GM12878 (cell line): ENCODE results near the gene OLFML2B. TPM values are rescaled to one million over a fixed set of nuclear protein-coding genes. Genes with fewer than 3 reads are reported as not detected.
"Not testable (repeated sequence)": the region's sequence is repeated elsewhere in the genome, so short reads cannot be mapped to it uniquely, and the experiment has no call there.

Experiments used
- ATAC-seq: fragments of 200-7000 bp; cut with Tn5 transposase; 3 replicates; pipeline ENCODE4 v1.9.1; 2020; ENCODE audit warnings: mild to moderate bottlenecking, moderate library complexity
- BruUV-seq: library from RNA; stranded (reverse); fragments of 400-500 nt; replicated peaks from 2 replicates; lab custom pipeline; 2021; lab: Mats Ljungman, UMichigan
- CTCF ChIA-PET: fragments of 300-600 bp; sonication (Branson Sonifier 250); formaldehyde crosslinking; extraction: SDS; loops from one replicate; lab custom pipeline; 2021; ENCODE audit warnings: inconsistent platforms; lab: Yijun Ruan, JAX
- POLR2A ChIA-PET: fragments of 350-600 bp; formaldehyde crosslinking; extraction: SDS; loops from one replicate; lab custom pipeline; 2021; ENCODE audit warnings: inconsistent platforms; lab: Charles Lee
- RAD21 ChIA-PET: fragments of 300-600 bp; sonication (Branson Sonifier 250); formaldehyde crosslinking; loops from one replicate; lab custom pipeline; 2023; ENCODE audit warnings: antibody characterized with exemption; ENCODE audit not compliant: unreplicated experiment; lab: Charles Lee
- SMC1A ChIA-PET: fragments of 300-600 bp; sonication (Branson Sonifier 250); formaldehyde crosslinking; loops from one replicate; lab custom pipeline; 2023; ENCODE audit not compliant: unreplicated experiment, uncharacterized antibody; lab: Charles Lee
- DNase-seq: peaks from one replicate; pipeline ENCODE4 v3.0.0-alpha.2; 2011; ENCODE audit warnings: low read depth, low spot score
- FAIRE-seq: peaks from 3 replicates; lab custom pipeline; 2011; peaks lifted over from hg19 to GRCh38; lab: Jason Lieb, UNC
- H2AFZ ChIP-seq: 2 replicates; pipeline ENCODE4 v1.6.0; 2011; ENCODE audit warnings: low read depth, low read length, control low read depth; ENCODE audit not compliant: control insufficient read depth
- H3K27ac ChIP-seq: 2 replicates; pipeline ENCODE4 v1.5.1; 2011; ENCODE audit warnings: control low read depth; ENCODE audit not compliant: control insufficient read depth, insufficient read depth
- H3K27me3 ChIP-seq, 2 experiments: replicated peaks in 1 of 2; 2 replicates each; pipeline versions ENCODE4 v1.6.0 to v1.6.1; 2011; ENCODE audit warnings: low read length in 1 of 2; ENCODE audit not compliant: control insufficient read depth in 2 of 2, insufficient read depth in 2 of 2
- H3K36me3 ChIP-seq, 2 experiments: 2 replicates each; pipeline ENCODE4 v1.5.1; 2011; ENCODE audit warnings: low read length in 1 of 2; ENCODE audit not compliant: control insufficient read depth in 2 of 2, insufficient read depth in 2 of 2
- H3K4me1 ChIP-seq: 2 replicates; pipeline ENCODE4 v1.6.1; 2011; ENCODE audit warnings: mild to moderate bottlenecking, low read length, moderate library complexity, mixed read lengths; ENCODE audit not compliant: control insufficient read depth, insufficient read depth
- H3K4me2 ChIP-seq: 2 replicates; pipeline ENCODE4 v1.6.0; 2011; ENCODE audit warnings: control low read depth; ENCODE audit not compliant: control insufficient read depth, insufficient read depth
- H3K4me3 ChIP-seq: fragments of 200-600 bp; sonication (generic); 2 replicates; pipeline ENCODE4 v1.5.1; 2016
- H3K79me2 ChIP-seq: 2 replicates; pipeline ENCODE4 v1.6.0; 2011; ENCODE audit warnings: low read length; ENCODE audit not compliant: control insufficient read depth, insufficient read depth
- H3K9ac ChIP-seq: 2 replicates; pipeline ENCODE4 v1.8.0; 2011; ENCODE audit warnings: low read length, control low read depth, mixed read lengths; ENCODE audit not compliant: control insufficient read depth, insufficient read depth
- H3K9me3 ChIP-seq: replicated peaks from 3 replicates; pipeline ENCODE4 v1.5.1; 2011; ENCODE audit warnings: mild to moderate bottlenecking, low read length; ENCODE audit not compliant: control insufficient read depth, insufficient read depth
- H4K20me1 ChIP-seq: 2 replicates; pipeline ENCODE4 v1.6.0; 2011; ENCODE audit not compliant: control insufficient read depth, insufficient read depth
- ATF2 ChIP-seq: IDR thresholded peaks from 2 replicates; pipeline ENCODE4 v1.6.1; 2012; ENCODE audit warnings: low read length, inconsistent platforms
- CBX5 ChIP-seq: sonication (generic); IDR thresholded peaks from 2 replicates; pipeline ENCODE4 v1.6.1; 2016; ENCODE audit warnings: low read depth, moderate library complexity, mild to moderate bottlenecking, inconsistent platforms
- CEBPZ ChIP-seq: fragments of 150-350 bp; IDR thresholded peaks from 2 replicates; pipeline ENCODE4 v1.6.1; 2016; ENCODE audit warnings: low read depth, low read length
- EP300 ChIP-seq, 2 experiments: fragments of 150-350 bp in 1 of 2; IDR thresholded peaks; 2 replicates each; pipeline ENCODE4 v1.6.1; 2011 to 2012; ENCODE audit warnings: low read depth in 2 of 2, low read length in 2 of 2, borderline replicate concordance in 1 of 2, improper control_type of control experiment in 1 of 2, inconsistent platforms in 1 of 2; ENCODE audit not compliant: control insufficient read depth in 1 of 2
- KAT2A ChIP-seq: conservative IDR thresholded peaks from 2 replicates; pipeline ENCODE4 v1.6.1; 2011; ENCODE audit warnings: low read depth, low read length; ENCODE audit not compliant: control insufficient read depth
- MEF2B ChIP-seq: fragments of 450-650 bp; IDR thresholded peaks from 2 replicates; pipeline ENCODE4 v1.6.1; 2018; ENCODE audit warnings: mild to moderate bottlenecking, moderate library complexity; ENCODE audit not compliant: partially characterized antibody, poor library complexity, severe bottlenecking
- NRF1 ChIP-seq: conservative IDR thresholded peaks from 2 replicates; pipeline ENCODE4 v1.6.1; 2011; ENCODE audit warnings: mild to moderate bottlenecking, low read depth, low read length, improper control_type of control experiment
- PAX8 ChIP-seq: fragments of 450-650 bp; IDR thresholded peaks from 2 replicates; pipeline ENCODE4 v1.6.1; 2017; ENCODE audit warnings: mild to moderate bottlenecking, moderate library complexity
- RELA ChIP-seq: fragments of 450-650 bp; IDR thresholded peaks from 2 replicates; pipeline ENCODE4 v1.8.0; 2014; ENCODE audit warnings: borderline replicate concordance; ENCODE audit not compliant: partially characterized antibody
- RFX5 ChIP-seq: IDR thresholded peaks from 2 replicates; pipeline ENCODE4 v1.6.1; 2011; ENCODE audit warnings: low read depth, low read length, improper control_type of control experiment
- WGBS: methylation state at CpG from one replicate; pipeline ENCODE4 v1.1.6; 2016; ENCODE audit warnings: low lambda C conversion rate; ENCODE audit not compliant: insufficient replicate concordance, insufficient coverage; ENCODE audit errors: missing lambda C conversion rate; 5-methylcytosine and 5-hydroxymethylcytosine counted together
- in situ Hi-C: fragments of 300-500 bp; cut with MboI; formaldehyde crosslinking; loops from 9 replicates; pipeline ENCODE4 v1.14.3; 2018; ENCODE audit warnings: mixed read lengths
- intact Hi-C: fragments of 100-400 bp; cut with micrococcal nuclease; formaldehyde crosslinking; loops from one replicate; pipeline ENCODE4 v1.14.2; 2022; ENCODE audit not compliant: unreplicated experiment
- polyA plus RNA-seq, 11 experiments: library from polyadenylated mRNA; depleted of rRNA in 4 of 11; unstranded in 6 of 11; stranded (reverse) in 5 of 11; fragments of >200 nt; fragmentation: Nextera tagmentation in 4 of 11; fragmentation: Illumina TruSeq in 1 of 11; extraction: Ambion mirVana in 4 of 11; extraction: Trizol in 1 of 11; gene quantifications; 1 replicate in 1 of 11; 2 replicates in 10 of 11; pipeline versions ENCODE4 v1.2.1 to v1.2.3, GENCODE V29; 2011 to 2016; ENCODE audit warnings: inconsistent platforms in 2 of 11, missing spikeins in 2 of 11, low read depth in 1 of 11
- total RNA-seq, 4 experiments: library from RNA; depleted of rRNA in 3 of 4; stranded (reverse); fragments of >200 nt in 3 of 4; fragmentation: Illumina TruSeq in 1 of 4; extraction: Trizol in 1 of 4; gene quantifications; 2 replicates each; pipeline versions ENCODE4 v1.2.1 to v1.2.3, GENCODE V29; 2013 to 2021

OLFML2B gene
- total and polyA plus RNA-seq, 10 of the 15 experiments (the other 5 are each of a cell fraction or from before 2014, with no cell fraction given), result not detected

- ATAC-seq, H3K36me3 ChIP-seq, H3K27ac ChIP-seq, H3K9ac ChIP-seq, SMC1A ChIA-PET, H4K20me1 ChIP-seq, intact Hi-C loops, FAIRE-seq, H3K9me3 ChIP-seq, H3K4me3 ChIP-seq, H3K27me3 ChIP-seq, H3K4me1 ChIP-seq, POLR2A ChIA-PET, H3K79me2 ChIP-seq, RAD21 ChIA-PET, H2AFZ ChIP-seq, BruUV-seq, H3K4me2 ChIP-seq, in situ Hi-C loops, DNase-seq: not testable (repeated sequence)
- CTCF ChIA-PET, result interaction anchor here (0.9 to 1.7 kb wide), 2 partner anchors 19 to 225 kb away, joined by 3 to 5 read pairs; no protein-coding TSS in a partner anchor
Measured at GRCh38 chr1:162017791-162018190, 5.9 kb downstream of the OLFML2B start.

GRCh38 chr1:162016631-162017030 lies 7.0 kb downstream of the OLFML2B start:
- no peak overlapping the region for H3K4me2 ChIP-seq
- no TSS peak for BruUV-seq
- H3K27ac ChIP-seq, result no peak overlapping the region
- H3K36me3 ChIP-seq, result no peaks in the 10 kb centered on the region
- CTCF ChIA-PET, result interaction anchor here (0.9 kb wide), 1 partner anchor 224 kb away, joined by 3 read pairs; no protein-coding TSS in a partner anchor
- intact Hi-C loops, result no loop called here
- no peaks in the 10 kb centered on the region for H3K4me1 ChIP-seq
- WGBS, result 21% methylated on average over 2 of the region's 2 CpGs
- FAIRE-seq, result no peak
- no peaks in the 10 kb centered on the region for H3K79me2 ChIP-seq
- no peak for ATAC-seq
- POLR2A ChIA-PET, result no interaction called here
- no peak for DNase-seq
- H3K4me3 ChIP-seq, result no peak overlapping the region
- peaks cover 0 to 4% of the 10 kb centered on the region in 2 experiments; a peak in 2 of 4 replicates for H3K27me3 ChIP-seq
- H3K9ac ChIP-seq, result no peak overlapping the region
- in situ Hi-C loops, result no loop called here
- RAD21 ChIA-PET, result no interaction called here
- H4K20me1 ChIP-seq, result no peaks in the 10 kb centered on the region
- SMC1A ChIA-PET, result interaction anchor here (1.0 kb wide), 1 partner anchor 223 kb away, joined by 3 read pairs; no protein-coding TSS in a partner anchor
- H2AFZ ChIP-seq, result no peak overlapping the region
- peaks cover 4% of the 10 kb centered on the region; the same call in 2 of the 3 replicates for H3K9me3 ChIP-seq
- TF ChIP-seq MEF2B (no peak), RELA (no peak), PAX8 (no peak), CBX5 (no peak), NRF1 (no peak), RFX5 (no peak), EP300 (IDR thresholded peaks at IDR 0.05; ENCODE audit: borderline replicate concordance in 1 of 2, control insufficient read depth in 1 of 2, low read depth in 2 of 2, low read length in 2 of 2) (no peak), ATF2 (no peak), CEBPZ (no peak), KAT2A (no peak)
